Non-pigmented ciliary epithelial cell (primary cell): ENCODE results near the gene METRN.

Source experiments
- DNase-seq: peaks from one replicate; pipeline ENCODE4 v3.0.0-alpha.2; 2010; ENCODE audit warnings: low read depth

Gene METRN

DNA sequence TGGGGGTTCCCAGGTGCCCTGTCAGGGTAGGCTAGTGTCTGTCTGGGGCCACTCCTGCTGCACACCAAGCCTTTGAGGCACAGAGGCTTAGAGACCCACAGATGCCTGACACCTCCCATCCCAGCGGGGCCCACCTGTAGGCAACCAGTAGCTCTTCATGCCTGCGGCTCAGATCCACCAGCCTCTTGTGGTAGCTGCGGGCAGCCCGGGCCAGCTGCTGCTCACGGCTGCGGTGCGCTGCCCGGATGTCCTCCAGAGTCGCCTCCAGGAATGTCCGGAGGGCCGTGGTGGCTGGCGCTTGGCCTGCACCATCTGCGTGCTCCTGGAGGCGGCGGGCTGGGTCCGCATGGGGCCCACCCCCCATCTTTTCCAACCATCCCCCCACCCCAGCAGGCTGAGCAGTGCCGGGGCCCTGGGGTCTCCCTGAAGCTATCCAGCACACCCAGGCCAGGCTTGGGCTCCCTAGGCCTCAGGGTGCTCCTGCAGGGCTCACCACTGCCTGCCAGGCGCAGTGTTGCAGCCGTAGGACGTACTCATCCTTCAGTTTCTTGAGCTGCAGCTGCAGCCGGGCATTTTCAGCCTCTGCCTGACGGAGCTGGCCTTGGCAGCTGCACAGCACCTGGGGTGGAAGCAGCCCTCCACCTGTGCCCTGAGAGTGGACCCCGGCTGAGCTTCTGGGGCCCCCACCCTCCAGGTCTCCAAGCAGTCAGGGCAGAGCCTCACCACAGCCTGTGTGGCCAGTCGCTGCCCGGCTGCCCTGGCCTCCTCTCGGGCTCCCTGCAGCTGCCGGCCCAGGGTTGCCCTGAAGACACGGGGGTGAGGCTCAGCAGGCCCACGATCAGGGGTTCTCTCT is 9.5 kb downstream of the METRN start:
- DNase-seq: no peak

- no peak for DNase-seq
Observed at GRCh38 chr16:725041-725376, 10.1 kb downstream of the METRN start.

- no peak for DNase-seq
Observed at GRCh38 chr16:725463-726187, 10.7 kb downstream of the METRN start.

GRCh38 chr16:726188-726437 is 11.2 kb downstream of the METRN start:
- no peak for DNase-seq

DNA sequence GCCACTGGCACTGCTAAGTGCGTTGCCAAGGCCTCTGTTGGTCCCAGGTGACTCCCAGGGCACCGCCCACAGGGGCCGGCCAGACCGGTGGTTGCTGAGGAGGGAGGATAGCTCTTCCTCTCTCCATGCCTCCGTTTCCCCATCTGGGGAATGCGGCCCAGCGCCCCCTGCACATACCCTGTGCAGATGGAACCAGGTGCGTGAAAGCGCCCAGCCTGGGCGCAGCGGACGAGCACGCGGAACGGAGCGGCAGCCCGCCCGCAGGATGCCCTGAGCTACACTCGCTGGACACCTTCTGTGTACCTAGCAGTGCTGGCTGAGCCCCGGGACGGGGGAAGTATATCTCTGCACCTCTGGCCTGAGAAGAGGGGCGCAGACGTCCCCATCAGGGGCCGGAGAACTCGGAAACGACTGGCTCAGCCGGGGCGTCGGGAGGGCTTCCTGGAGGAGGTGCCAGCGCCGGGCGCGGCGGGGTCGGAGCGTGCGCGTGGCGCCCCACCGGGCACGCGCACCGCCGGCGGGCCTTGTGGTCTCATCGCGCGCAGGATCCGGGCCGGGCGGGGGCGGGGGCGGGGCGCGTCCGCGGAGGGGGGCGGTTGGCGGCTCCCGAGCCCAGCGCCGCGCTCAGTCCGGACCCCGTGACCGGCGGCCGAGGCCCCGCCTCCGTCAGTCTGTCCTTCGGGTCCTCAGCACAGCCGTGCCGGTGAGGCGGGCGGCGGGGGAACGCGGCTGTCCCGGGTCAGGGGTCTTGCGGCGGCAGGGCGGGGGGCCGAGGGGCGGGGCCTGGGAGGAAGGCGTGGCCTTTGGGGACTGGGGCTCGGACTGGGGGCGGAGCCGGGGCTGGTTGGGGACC is 11.7 kb downstream of the METRN start, which contains the start of the genes CCDC78 and HAGHL:
Gene CCDC78, minus strand, starts transcription at position 6 of the 853 bp plus-strand sequence. CDS start 76 bp downstream, outside the sequence.
Gene HAGHL, plus strand, starts transcription at position 669 of the 853 bp plus-strand sequence. CDS start 404 bp downstream, outside the sequence.
- DNase-seq: no peak

DNA sequence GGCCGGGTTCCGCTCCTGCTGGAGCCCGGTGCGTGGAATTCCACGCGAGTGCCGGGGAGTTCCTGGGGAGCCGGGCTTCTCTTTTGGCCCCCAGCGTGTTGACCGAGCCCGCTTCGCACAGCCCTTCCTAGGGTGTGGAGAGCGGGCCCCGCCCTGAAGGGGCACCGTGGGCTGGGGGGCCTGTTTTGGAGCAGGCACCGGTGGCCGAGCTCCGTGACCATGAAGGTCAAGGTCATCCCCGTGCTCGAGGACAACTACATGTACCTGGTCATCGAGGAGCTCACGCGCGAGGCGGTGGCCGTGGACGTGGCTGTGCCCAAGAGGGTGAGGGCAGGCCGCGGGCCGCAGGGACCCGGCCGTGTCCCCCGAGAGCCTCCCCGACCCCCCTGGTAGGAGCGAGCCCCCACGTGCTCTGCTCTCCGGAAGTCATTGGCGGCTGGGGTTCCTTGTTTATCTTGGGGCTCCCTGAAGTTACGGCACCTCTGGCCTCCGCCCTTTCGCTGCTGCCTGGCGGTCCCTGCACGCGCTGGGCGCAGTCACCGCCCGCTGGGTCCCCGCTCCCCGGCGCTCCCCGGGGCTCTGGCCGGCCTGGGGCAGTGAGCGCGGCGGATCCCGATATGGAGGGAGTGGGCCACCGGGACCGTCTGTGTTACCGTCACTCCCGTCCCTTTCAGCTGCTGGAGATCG is 12.5 kb downstream of the METRN start:
- DNase-seq: no peak

- DNase-seq: no peak
Observed at GRCh38 chr16:728131-728889, 13.4 kb downstream of the METRN start.

GRCh38 chr16:728890-729744 is 14.2 kb downstream of the METRN start:
- no peak for DNase-seq

GRCh38 chr16:729768-730665 is 15.1 kb downstream of the METRN start:
- DNase-seq: no peak

DNA sequence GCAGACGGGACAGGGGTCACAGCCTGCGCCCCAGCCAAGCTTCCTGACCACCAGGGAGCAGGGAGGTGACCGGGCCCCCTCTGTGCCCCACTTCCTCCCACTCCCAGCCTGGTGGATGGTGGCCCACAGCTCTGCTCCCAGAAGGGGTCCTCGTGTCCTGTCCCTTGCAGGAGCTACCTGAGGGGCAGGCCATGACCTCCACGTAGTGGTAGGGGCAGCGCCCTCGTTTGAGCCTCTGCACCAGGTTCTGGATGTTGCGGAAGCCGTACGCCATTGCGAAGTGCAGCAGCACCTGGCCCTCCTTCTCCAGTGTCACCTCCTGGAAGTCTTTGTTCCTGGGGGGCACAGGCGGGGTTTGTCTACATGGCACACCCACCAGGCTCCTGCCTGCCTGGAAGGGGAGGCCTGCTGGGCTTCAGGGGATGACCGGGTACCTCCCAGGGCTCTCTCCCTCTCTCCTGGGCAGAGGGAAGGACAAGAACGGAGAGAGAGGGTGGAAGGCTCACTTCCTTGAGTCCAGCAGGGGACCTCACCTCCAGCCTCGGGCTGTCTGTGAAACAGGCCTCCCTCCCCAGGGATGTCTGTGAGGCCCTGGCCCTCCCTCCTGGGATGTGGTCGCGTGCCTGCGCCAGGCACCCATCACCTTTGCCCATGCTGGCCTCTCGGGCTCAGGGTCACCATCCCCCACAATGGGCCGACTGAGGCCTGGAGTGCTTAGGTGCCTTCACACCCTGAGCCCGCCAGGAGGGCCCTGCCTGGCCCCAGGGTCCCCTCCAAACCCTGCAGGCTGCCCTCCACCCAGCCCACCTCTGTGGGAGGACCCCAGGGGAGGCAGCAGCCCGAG is 16.0 kb downstream of the METRN start:
- no peak for DNase-seq

- DNase-seq: no peak
Observed at GRCh38 chr16:732332-732731, 17.4 kb downstream of the METRN start.

- no peak for DNase-seq
Observed at GRCh38 chr16:732936-733335, 18.0 kb downstream of the METRN start.

GRCh38 chr16:733382-734207 is 18.7 kb downstream of the METRN start:
- no peak for DNase-seq

DNA sequence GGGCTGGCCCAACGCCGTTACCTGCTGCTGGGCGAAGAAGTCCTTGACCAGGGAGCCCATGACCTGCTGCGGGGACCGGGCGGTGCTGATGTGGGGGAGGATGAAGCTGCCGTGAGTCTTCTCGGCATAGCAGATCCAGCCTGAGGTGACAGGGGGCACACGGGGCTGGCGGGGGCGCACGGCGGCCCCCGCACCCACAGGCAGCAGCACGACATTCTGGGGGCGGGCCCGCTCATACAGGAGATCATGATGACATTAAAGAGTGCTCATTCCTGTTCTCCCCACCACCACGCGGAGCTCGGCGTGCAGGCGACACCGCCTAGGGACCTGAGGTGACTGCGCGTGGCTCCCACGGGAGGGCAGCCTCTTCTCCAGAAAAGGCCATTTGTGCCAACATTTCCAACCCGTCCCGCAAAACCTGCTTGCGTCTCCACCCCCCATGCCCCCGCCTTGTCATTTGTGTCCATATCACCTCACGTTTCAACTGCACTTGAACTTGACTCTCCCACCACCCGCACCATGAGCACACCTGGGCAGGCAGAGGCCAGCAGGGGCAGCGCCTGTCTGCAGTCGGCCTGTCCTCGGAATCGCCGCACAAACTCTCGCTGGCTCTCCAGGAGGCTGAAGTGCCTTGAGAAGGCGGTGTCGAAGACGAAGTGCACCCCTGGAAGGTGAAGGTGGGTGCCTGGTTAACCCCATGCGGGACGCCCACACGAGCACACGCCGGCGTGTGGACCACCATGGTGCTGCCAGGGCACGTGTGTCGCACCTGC is 19.5 kb downstream of the METRN start:
- DNase-seq: no peak

GRCh38 chr16:734981-735881 is 20.3 kb downstream of the METRN start:
- DNase-seq: no peak
